Ascending aorta (tissue), 2 donors: ENCODE results near the gene DSE. TPM values are rescaled to one million over a fixed set of nuclear protein-coding genes. Genes with fewer than 3 reads are reported as not detected.
A peak's percentile ranks its signal among the peaks of the same experiment; 100 is the strongest.

ENCODE experiments used
- DNase-seq, 2 donors: peaks; one replicate each; pipeline ENCODE4 v3.0.0-alpha.2; 2019; ENCODE audit warnings: low spot score in 2 of 2
- H3K27ac ChIP-seq, 2 donors: fragments of 200-600 bp; sonication (generic); one replicate each; pipeline ENCODE4 v1.5.1; 2016 to 2017; ENCODE audit warnings: mild to moderate bottlenecking in 1 of 2
- H3K27me3 ChIP-seq: fragments of 200-600 bp; sonication (generic); one replicate; pipeline ENCODE4 v1.5.1; 2017
- H3K36me3 ChIP-seq, 2 donors: fragments of 200-600 bp; sonication (generic); one replicate each; pipeline ENCODE4 v1.5.1; 2016
- H3K4me1 ChIP-seq, 2 donors: fragments of 200-600 bp; sonication (generic); one replicate each; pipeline ENCODE4 v1.5.1; 2016 to 2017; ENCODE audit warnings: mild to moderate bottlenecking in 1 of 2
- H3K4me3 ChIP-seq, 2 donors: fragments of 200-600 bp; sonication (generic); one replicate each; pipeline ENCODE4 v1.5.1; 2016 to 2017; ENCODE audit warnings: mild to moderate bottlenecking in 1 of 2
- H3K9me3 ChIP-seq, 2 donors: fragments of 200-600 bp; sonication (generic); one replicate each; pipeline ENCODE4 v1.5.1; 2016
- intact Hi-C: fragments of 100-400 bp; cut with DNase I; formaldehyde crosslinking; loops from one replicate; pipeline ENCODE4 v1.15.1; 2023
- total RNA-seq: library from RNA; depleted of rRNA; stranded (reverse); fragments of >200 nt; gene quantifications from one replicate; pipeline ENCODE4 v1.1.0, GENCODE V29; 2016
- TF ChIP-seq, protein P1 (sequence below), 3 experiments: fragments of 200-600 bp in 2 of 3; fragments of 450-650 bp in 1 of 3; sonication (generic) in 2 of 3; IDR thresholded peaks; one replicate each; pipeline ENCODE4 v1.5.1; 2016 to 2019; ENCODE audit warnings: antibody characterized with exemption in 3 of 3, mild to moderate bottlenecking in 1 of 3, moderate library complexity in 1 of 3

The DSE gene
- total RNA-seq, 1 donor from 2014 or later, result 27.6 TPM

DNA sequence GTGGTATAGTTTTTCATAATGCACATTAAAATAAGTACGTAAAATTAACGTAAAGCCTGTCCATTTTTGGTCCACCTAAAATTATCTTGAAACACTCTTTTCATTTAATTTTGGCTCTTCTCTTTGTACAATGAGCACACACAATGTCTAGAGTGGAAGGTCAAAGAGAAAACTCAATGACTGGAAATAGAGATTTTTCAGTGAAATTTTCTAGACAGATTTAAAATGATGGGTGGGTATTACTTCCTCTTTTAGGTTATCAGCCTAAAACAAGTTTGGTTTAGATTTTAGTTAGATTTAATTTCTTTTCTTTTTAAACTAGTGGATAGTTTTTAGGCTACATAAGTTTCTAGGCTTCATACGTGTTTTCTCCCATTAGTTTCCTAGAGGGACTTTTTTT, 24.9 kb downstream of the DSE start:
- H3K4me3 ChIP-seq, result no peak overlapping the region
- no peak for DNase-seq
- TF ChIP-seq, protein P1, sequence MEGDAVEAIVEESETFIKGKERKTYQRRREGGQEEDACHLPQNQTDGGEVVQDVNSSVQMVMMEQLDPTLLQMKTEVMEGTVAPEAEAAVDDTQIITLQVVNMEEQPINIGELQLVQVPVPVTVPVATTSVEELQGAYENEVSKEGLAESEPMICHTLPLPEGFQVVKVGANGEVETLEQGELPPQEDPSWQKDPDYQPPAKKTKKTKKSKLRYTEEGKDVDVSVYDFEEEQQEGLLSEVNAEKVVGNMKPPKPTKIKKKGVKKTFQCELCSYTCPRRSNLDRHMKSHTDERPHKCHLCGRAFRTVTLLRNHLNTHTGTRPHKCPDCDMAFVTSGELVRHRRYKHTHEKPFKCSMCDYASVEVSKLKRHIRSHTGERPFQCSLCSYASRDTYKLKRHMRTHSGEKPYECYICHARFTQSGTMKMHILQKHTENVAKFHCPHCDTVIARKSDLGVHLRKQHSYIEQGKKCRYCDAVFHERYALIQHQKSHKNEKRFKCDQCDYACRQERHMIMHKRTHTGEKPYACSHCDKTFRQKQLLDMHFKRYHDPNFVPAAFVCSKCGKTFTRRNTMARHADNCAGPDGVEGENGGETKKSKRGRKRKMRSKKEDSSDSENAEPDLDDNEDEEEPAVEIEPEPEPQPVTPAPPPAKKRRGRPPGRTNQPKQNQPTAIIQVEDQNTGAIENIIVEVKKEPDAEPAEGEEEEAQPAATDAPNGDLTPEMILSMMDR (IDR thresholded peaks at IDR 0.05), result no peak
- H3K27me3 ChIP-seq, result no peaks in the 10 kb centered on the region
- H3K27ac ChIP-seq, result no peak overlapping the region
- H3K9me3 ChIP-seq, result no peaks in the 10 kb centered on the region
- intact Hi-C loops, result no loop called here
- no peaks in the 10 kb centered on the region for H3K36me3 ChIP-seq
- H3K4me1 ChIP-seq, result peaks cover 0 to 61% of the 10 kb centered on the region in 2 donors

DNA sequence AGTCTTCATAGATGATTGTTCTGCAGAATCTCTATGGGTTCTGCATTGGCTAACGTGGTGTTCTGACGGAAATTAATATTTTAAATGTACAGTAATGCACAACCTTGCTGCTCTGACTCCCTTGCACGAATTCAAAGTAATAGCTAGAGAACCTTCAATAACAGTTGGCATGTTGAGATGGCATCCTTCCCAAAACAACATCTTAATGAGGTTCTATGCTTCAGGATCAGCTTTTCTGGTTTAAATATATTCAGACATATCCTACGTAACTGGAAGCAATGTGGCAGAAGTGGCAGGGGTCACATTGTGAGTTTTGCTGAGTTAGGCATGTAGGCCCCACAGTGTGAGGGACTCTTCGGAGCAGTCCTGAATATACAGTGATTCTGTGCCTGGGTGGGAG, 25.7 kb downstream of the DSE start:
- peak overlapping the region in 1 of 2 donors; percentile 74 for H3K27ac ChIP-seq
- no peaks in the 10 kb centered on the region for H3K27me3 ChIP-seq
- TF ChIP-seq, protein P1 (IDR thresholded peaks at IDR 0.05), result no peak
- H3K4me3 ChIP-seq, result no peak overlapping the region
- H3K36me3 ChIP-seq, result no peaks in the 10 kb centered on the region
- peaks cover 0 to 63% of the 10 kb centered on the region in 2 donors for H3K4me1 ChIP-seq
- intact Hi-C loops, result no loop called here
- H3K9me3 ChIP-seq, result no peaks in the 10 kb centered on the region
- DNase-seq, result no peak

DNA sequence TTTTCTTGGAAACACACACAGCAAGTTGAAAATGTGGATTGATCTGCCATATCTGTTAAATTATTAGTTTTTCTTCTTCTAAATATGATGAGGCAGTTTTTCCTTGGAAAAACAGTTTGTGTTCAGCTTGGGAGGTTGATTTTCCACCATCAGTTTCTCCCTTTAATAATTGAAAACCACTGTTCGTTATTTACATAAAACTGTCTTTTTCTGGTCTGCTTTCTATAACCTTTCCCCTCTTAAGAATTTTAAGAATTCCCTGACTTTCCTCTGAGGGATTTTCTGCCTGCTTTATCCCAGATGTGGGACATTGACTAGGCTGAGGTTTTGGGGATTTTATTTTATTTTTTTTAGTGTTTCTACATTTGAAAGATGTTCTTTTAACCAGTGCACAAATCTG, 27.2 kb downstream of the DSE start:
- no peaks in the 10 kb centered on the region for H3K36me3 ChIP-seq
- TF ChIP-seq, protein P1 (IDR thresholded peaks at IDR 0.05), result no peak
- no peaks in the 10 kb centered on the region for H3K9me3 ChIP-seq
- peak overlapping the region; percentile 8 to 74 for H3K27ac ChIP-seq
- DNase-seq, result no peak
- no peaks in the 10 kb centered on the region for H3K27me3 ChIP-seq
- intact Hi-C loops, result no loop called here
- peak overlapping the region; percentile 1 to 29 for H3K4me3 ChIP-seq
- peaks cover 0 to 69% of the 10 kb centered on the region in 2 donors for H3K4me1 ChIP-seq

DNA sequence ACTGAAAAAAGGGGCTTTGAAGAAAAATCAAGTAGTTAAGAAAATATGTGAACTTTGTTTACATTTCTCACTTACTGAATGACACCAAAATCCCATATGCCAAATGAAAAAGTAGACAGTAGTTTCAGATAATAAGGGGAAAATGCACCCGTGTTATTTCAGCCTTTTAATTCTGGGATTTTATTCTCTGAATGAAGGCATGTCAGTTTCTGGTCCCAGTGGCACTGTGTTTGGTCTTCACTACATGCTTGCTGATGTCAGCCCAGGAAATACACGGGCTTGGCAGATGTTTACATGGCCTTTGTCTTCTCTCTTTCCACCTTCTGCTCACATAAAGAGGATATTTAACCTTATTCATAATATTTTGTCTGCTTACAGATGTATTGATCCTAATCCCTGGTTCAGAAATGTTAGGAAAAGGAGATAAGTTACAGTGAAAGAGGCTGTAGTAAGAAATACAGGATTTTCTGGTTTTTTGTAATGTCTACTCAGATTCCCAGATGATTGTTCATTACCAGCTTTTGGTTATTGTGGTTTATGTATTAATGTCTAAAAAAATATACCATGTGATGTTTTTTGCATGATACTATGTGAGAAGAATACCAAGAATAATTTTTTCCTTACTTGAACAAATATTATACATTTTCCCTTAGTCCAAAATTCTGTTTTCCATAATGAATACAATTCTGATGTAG, 27.7 kb downstream of the DSE start:
- peak overlapping the region; percentile 64 to 74 for H3K27ac ChIP-seq
- no peaks in the 10 kb centered on the region for H3K27me3 ChIP-seq
- no peaks in the 10 kb centered on the region for H3K9me3 ChIP-seq
- no peak for DNase-seq
- intact Hi-C loops, result loop anchor here (1.0 kb wide), 1 partner anchor 27 kb away; no protein-coding TSS in a partner anchor
- TF ChIP-seq, protein P1 (IDR thresholded peaks at IDR 0.05), result no peak
- peak overlapping the region in 1 of 2 donors; percentile 29 for H3K4me3 ChIP-seq
- no peaks in the 10 kb centered on the region for H3K36me3 ChIP-seq
- H3K4me1 ChIP-seq, result peaks cover 0 to 70% of the 10 kb centered on the region in 2 donors

DNA sequence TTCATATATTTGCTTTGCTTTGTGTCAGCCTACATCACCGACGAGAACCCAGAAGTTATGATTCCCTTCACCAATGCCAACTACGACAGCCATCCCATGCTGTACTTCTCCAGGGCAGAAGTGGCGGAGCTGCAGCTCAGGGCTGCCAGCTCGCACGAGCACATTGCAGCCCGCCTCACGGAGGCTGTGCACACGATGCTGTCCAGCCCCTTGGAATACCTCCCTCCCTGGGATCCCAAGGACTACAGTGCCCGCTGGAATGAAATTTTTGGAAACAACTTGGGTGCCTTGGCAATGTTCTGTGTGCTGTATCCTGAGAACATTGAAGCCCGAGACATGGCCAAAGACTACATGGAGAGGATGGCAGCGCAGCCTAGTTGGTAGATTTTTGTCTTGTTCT, 28.5 kb downstream of the DSE start:
- Histone ChIP-seq H3K27ac (peak overlapping the region; percentile 64 to 74), H3K27me3 (no peaks in the 10 kb centered on the region), H3K36me3 (no peaks in the 10 kb centered on the region), H3K9me3 (no peaks in the 10 kb centered on the region), H3K4me3 (peak overlapping the region in 1 of 2 donors; percentile 48), H3K4me1 (peaks cover 0 to 68% of the 10 kb centered on the region in 2 donors)
- peak in 1 of 2 donors; percentile 74 for DNase-seq
- intact Hi-C loops, result loop anchor here (1.0 kb wide), 1 partner anchor 28 kb away; no protein-coding TSS in a partner anchor
- TF ChIP-seq, protein P1 (IDR thresholded peaks at IDR 0.05), result no peak
